Muscle of leg (tissue), 16 donors: ENCODE results near the gene PEAK1. TPM values are rescaled to one million over a fixed set of nuclear protein-coding genes. Genes with fewer than 3 reads are reported as not detected.
A peak's percentile ranks its signal among the peaks of the same experiment; 100 is the strongest.

ENCODE experiments used
- DNase-seq: peaks from one replicate; pipeline ENCODE4 v3.0.0; 2013
- H3K27ac ChIP-seq: one replicate; pipeline ENCODE4 v1.5.1; 2013; ENCODE audit warnings: mild to moderate bottlenecking, low read length, control low read depth
- H3K27me3 ChIP-seq: one replicate; pipeline ENCODE4 v1.6.1; 2013; ENCODE audit warnings: low read length; ENCODE audit not compliant: control insufficient read depth, insufficient read depth
- H3K36me3 ChIP-seq: one replicate; pipeline ENCODE4 v1.6.1; 2013; ENCODE audit warnings: low read length; ENCODE audit not compliant: control insufficient read depth, insufficient read depth
- H3K4me1 ChIP-seq: one replicate; pipeline ENCODE4 v1.6.1; 2013; ENCODE audit warnings: low read length; ENCODE audit not compliant: control insufficient read depth, insufficient read depth
- H3K4me3 ChIP-seq: one replicate; pipeline ENCODE4 v1.5.1; 2013; ENCODE audit warnings: low read length, control low read depth
- H3K9me3 ChIP-seq: replicated peaks from 2 replicates; pipeline ENCODE4 v1.6.1; 2013; ENCODE audit warnings: low read depth, low read length; ENCODE audit not compliant: control insufficient read depth
- WGBS: methylation state at CpG from one replicate; pipeline ENCODE4 v1.1.5; 2013; ENCODE audit warnings: missing lambda C conversion rate; ENCODE audit not compliant: insufficient coverage; 5-methylcytosine and 5-hydroxymethylcytosine counted together
- long read RNA-seq, 11 donors: transcript quantifications; one replicate each; lab custom pipeline, GENCODE V29; 2026
- polyA plus RNA-seq, 8 donors: library from polyadenylated mRNA; unstranded; fragments of 120-200 nt; gene quantifications; one replicate each; pipeline versions ENCODE4 v1.2.1 to v1.2.3, GENCODE V29; 2013; ENCODE audit warnings: inconsistent platforms in 1 of 8, low replicate concordance in 1 of 8; ENCODE audit not compliant: insufficient read length in 8 of 8, insufficient read depth in 1 of 8
- total RNA-seq: library from RNA; stranded (reverse); fragments of 120-200 nt; gene quantifications from one replicate; pipeline ENCODE4 v1.2.4, GENCODE V29; 2013

PEAK1 gene
- 40.5 TPM for total RNA-seq
- 10 to 100 TPM; 19.9 to 43.7 (median 34.4) TPM for polyA plus RNA-seq
- long read RNA-seq, donor 1, partial matches to known transcripts = 8 of 8 reads
- long read RNA-seq, donor 1, other reads (novel, unspliced or antisense) = 0 of 8 reads
- long read RNA-seq, donor 2 = 0 reads
- long read RNA-seq, donor 3, partial matches to known transcripts = 32 of 32 reads
- long read RNA-seq, donor 3, other reads (novel, unspliced or antisense) = 0 of 32 reads
- long read RNA-seq, donor 4, full-length matches to known transcripts = 2 of 2 reads
- long read RNA-seq, donor 4, partial matches to known transcripts = 0 of 2 reads
- long read RNA-seq, donor 4, other reads (novel, unspliced or antisense) = 0 of 2 reads
- long read RNA-seq, donor 5, partial matches to known transcripts = 23 of 23 reads
- long read RNA-seq, donor 5, other reads (novel, unspliced or antisense) = 0 of 23 reads
- long read RNA-seq, donor 6, full-length matches to known transcripts = 1 of 8 reads
- long read RNA-seq, donor 6, partial matches to known transcripts = 7 of 8 reads
- long read RNA-seq, donor 6, other reads (novel, unspliced or antisense) = 0 of 8 reads
- long read RNA-seq, donor 7, full-length matches to known transcripts = 1 of 7 reads
- long read RNA-seq, donor 7, partial matches to known transcripts = 6 of 7 reads
- long read RNA-seq, donor 7, other reads (novel, unspliced or antisense) = 0 of 7 reads
- long read RNA-seq, donor 8, full-length matches to known transcripts = 2 of 9 reads
- long read RNA-seq, donor 8, partial matches to known transcripts = 7 of 9 reads
- long read RNA-seq, donor 8, other reads (novel, unspliced or antisense) = 0 of 9 reads
- long read RNA-seq, donor 9, partial matches to known transcripts = 10 of 10 reads
- long read RNA-seq, donor 9, other reads (novel, unspliced or antisense) = 0 of 10 reads
- long read RNA-seq, donor 10, full-length matches to known transcripts = 2 of 24 reads
- long read RNA-seq, donor 10, partial matches to known transcripts = 5 of 24 reads
- long read RNA-seq, donor 10, other reads (novel, unspliced or antisense) = 17 of 24 reads
- long read RNA-seq, donor 11, partial matches to known transcripts = 8 of 8 reads
- long read RNA-seq, donor 11, other reads (novel, unspliced or antisense) = 0 of 8 reads

DNA sequence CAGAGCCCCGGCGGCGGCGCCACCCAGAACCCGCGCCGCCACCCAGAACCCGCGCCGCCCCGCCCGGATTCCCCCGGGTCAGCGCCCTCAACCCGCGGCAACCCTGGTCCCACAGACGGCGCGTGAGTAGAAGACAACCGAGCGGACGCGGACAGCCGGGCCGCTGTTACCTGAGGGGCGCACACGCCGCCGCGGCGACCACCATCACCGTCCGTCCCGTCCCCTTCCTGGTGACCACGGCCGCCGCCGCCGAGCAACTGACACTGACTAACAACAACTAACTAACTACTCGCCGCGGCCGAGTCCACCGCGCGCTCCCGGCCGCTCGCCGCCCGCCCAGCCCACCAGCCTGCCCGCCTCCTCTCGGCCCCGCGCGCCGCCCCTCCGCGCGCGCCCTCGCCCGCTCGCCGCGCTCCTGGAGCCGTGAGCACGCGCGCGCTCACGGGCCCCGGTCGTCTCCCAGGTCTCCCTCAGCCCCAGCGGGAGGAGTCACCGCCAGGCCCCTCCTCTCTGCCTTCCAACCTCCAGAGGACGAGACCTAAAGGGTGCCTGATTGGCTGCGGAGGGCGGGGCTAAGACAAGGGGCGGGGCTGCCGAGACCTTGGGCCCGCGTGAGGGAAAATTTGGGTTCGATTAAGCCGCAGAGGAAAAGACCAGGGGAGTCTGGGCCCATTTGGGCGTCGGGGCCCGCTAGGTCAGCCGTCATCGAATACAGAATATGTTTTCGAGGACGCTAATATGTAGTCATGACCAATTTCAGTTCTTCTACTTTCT, at the start of gene PEAK1:
PEAK1 (minus strand) TSS at position 269 of the 774 bp plus-strand sequence. CDS start 238,178 bp downstream, outside the sequence.
- no peaks in the 10 kb centered on the region for H3K36me3 ChIP-seq
- peaks cover 8% of the 10 kb centered on the region for H3K4me1 ChIP-seq
- peak within 1 kb of the TSS; percentile 94 for H3K4me3 ChIP-seq
- DNase-seq = peak; percentile 100
- peak within 1 kb of the TSS; percentile 99 for H3K27ac ChIP-seq
- H3K27me3 ChIP-seq = no peaks in the 10 kb centered on the region
- no peaks in the 10 kb centered on the region for H3K9me3 ChIP-seq
- WGBS = under 1% methylated on average over 79 of the region's 92 CpGs

DNA sequence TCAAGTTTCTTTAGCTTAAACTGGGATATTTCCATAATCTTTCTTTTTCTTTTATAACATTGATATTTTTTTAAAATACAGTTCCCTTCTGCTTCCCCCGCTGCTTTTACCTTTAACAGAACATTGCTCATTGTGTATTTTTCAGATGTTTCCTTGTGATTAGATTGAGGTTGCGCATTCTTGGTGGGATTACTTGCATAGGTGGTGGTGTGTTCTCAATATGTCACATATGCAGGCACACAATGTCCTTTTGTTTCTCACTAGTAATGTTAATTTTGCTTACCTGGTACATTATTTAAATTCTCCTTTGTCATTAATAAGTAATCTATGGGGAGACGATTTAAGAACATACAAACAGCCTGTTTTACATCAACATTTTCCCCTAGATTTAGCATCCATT, 49.0 kb upstream of the PEAK1 start:
- peaks cover 42% of the 10 kb centered on the region for H3K36me3 ChIP-seq
- H3K9me3 ChIP-seq = no peaks in the 10 kb centered on the region
- no peak overlapping the region for H3K27ac ChIP-seq
- DNase-seq = no peak
- no CpG with 5 or more reads among the region's 3 CpGs for WGBS
- H3K4me1 ChIP-seq = no peaks in the 10 kb centered on the region
- no peak overlapping the region for H3K4me3 ChIP-seq
- H3K27me3 ChIP-seq = no peaks in the 10 kb centered on the region

DNA sequence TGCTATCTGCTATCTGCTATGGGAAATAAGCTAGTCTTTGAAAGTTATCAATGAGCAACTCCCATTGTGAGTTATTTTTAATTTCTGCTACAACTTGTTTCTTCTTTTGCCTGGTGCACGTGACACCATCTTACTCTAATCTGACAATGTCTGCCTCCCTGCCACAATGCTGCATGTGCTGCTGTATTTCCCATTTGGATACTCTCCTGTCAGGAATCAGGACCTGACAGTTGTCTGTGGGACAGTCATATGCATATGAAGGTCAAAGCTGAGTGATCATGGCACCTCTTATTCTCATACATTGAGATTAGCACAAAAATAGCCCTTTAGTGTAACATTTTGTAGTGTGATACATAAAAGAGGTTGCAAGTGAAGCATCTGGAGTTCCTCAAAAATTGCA, 46.6 kb upstream of the PEAK1 start:
- no peak for DNase-seq
- H3K4me1 ChIP-seq = no peaks in the 10 kb centered on the region
- H3K27me3 ChIP-seq = no peaks in the 10 kb centered on the region
- H3K4me3 ChIP-seq = no peak overlapping the region
- no peaks in the 10 kb centered on the region for H3K9me3 ChIP-seq
- 80% methylated on average over 1 of the region's 1 CpG for WGBS
- H3K36me3 ChIP-seq = peaks cover 37% of the 10 kb centered on the region
- no peak overlapping the region for H3K27ac ChIP-seq

DNA sequence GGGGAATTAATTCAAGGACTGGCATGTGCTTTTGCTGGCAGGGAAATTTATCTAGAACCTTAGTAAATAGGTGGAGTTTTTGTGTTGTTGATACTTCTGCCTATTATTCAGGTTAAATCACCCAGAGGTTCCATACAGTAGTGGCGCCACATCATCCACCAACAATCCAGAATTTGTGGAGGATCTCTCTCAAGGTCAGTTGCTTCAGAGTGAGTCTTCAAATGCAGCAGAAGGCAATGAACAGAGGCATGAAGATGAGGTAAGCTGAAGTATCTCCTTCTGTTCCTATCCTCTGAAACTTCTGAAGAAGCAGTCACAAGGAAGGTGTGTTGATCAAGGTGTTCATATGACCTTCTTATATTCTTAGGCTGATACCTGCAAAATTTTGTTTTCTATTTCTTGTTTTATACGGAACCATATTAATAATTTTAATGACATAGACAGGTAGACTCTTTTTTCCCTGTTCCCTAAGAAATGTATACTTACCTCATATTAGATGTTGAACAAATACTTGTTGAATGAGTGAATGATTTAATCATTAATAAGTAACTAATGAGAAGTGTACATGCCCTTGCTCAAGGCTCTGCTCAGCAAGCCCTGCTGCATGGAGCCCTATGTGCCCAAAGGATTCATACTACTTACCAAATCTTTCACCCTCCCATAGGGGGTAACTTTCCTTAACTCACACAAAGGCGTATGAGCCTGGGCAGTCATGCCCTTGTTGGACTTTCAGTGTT, 44.4 kb upstream of the PEAK1 start:
- Histone ChIP-seq H3K4me3 (no peak overlapping the region), H3K4me1 (no peaks in the 10 kb centered on the region), H3K27me3 (no peaks in the 10 kb centered on the region), H3K36me3 (peaks cover 39% of the 10 kb centered on the region), H3K27ac (no peak overlapping the region), H3K9me3 (no peaks in the 10 kb centered on the region)
- DNase-seq = no peak
- WGBS = no CpG with 5 or more reads among the region's 3 CpGs

DNA sequence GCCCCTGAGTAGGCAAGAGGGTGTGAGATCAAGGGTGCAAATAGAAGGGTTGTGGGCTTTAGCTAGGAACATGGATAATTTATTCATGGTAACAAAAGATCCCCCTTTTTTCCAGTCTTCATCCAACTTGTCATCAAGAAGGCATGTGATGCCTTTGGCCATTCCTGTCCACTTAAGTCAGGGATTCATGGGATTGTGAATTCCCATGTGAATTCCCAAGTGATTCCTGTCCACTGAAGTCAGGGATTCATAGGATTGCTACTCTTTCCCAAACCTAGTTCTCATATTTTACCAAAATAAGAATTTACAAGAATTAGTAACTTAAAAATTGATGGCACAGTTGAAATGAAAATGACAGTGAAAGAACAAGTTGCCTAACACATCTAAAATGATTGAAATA, 41.6 kb upstream of the PEAK1 start:
- DNase-seq = no peak
- H3K4me3 ChIP-seq = no peak overlapping the region
- no peaks in the 10 kb centered on the region for H3K27me3 ChIP-seq
- no peaks in the 10 kb centered on the region for H3K9me3 ChIP-seq
- H3K27ac ChIP-seq = no peak overlapping the region
- H3K4me1 ChIP-seq = peaks cover 3% of the 10 kb centered on the region
- peaks cover 33% of the 10 kb centered on the region for H3K36me3 ChIP-seq

- H3K4me1 ChIP-seq = peaks cover 9% of the 10 kb centered on the region
- no peaks in the 10 kb centered on the region for H3K9me3 ChIP-seq
- H3K36me3 ChIP-seq = peaks cover 19% of the 10 kb centered on the region
- no peaks in the 10 kb centered on the region for H3K27me3 ChIP-seq
- H3K27ac ChIP-seq = no peak overlapping the region
- DNase-seq = no peak
- WGBS = no CpG with 5 or more reads among the region's 2 CpGs
- no peak overlapping the region for H3K4me3 ChIP-seq
These were observed 39.1 kb upstream of the PEAK1 start for GRCh38 chr15:77459031-77459430.

- peaks cover 9% of the 10 kb centered on the region for H3K4me1 ChIP-seq
- DNase-seq = no peak
- no peaks in the 10 kb centered on the region for H3K27me3 ChIP-seq
- peaks cover 17% of the 10 kb centered on the region for H3K36me3 ChIP-seq
- H3K4me3 ChIP-seq = no peak overlapping the region
- H3K27ac ChIP-seq = no peak overlapping the region
- H3K9me3 ChIP-seq = no peaks in the 10 kb centered on the region
These were observed 38.0 kb upstream of the PEAK1 start for GRCh38 chr15:77457905-77458265.

GRCh38 chr15:77457191-77457904, 37.4 kb upstream of the PEAK1 start:
- 75% methylated on average over 3 of the region's 5 CpGs for WGBS
- peak overlapping the region; percentile 63 for H3K27ac ChIP-seq

DNA sequence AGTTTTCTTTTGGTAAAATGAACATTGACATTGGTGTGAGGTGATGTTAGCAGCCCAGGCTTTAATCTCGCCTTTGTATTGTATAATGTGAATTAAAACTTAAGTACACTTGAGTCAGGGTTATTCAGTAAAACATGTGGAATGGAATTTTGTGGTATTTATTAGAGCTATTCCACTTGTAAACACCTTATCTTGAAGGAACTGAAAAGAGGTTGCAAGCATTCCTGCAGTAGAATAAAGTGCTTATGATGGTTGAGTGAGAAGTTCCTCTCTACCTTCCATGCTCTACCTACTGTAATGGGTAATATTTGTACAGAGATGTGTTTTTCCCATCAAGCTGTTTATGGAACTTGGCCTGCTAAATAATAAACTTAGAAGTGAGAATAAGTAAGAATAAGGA, 36.8 kb upstream of the PEAK1 start:
- Histone ChIP-seq H3K27ac (peak overlapping the region; percentile 89), H3K27me3 (no peaks in the 10 kb centered on the region), H3K9me3 (no peaks in the 10 kb centered on the region), H3K4me1 (peaks cover 9% of the 10 kb centered on the region), H3K36me3 (peaks cover 17% of the 10 kb centered on the region), H3K4me3 (no peak overlapping the region)
- WGBS = no CpG with 5 or more reads among the region's 1 CpG
- no peak for DNase-seq

More at GRCh38 chr15:77457191-77457904, 37.4 kb upstream of the PEAK1 start:
- Histone ChIP-seq H3K36me3 (peaks cover 17% of the 10 kb centered on the region), H3K4me1 (peaks cover 9% of the 10 kb centered on the region), H3K4me3 (no peak overlapping the region), H3K27me3 (no peaks in the 10 kb centered on the region), H3K9me3 (no peaks in the 10 kb centered on the region)
- DNase-seq = no peak
